ENCODE results near the gene PLCH1. TPM values are rescaled to one million over a fixed set of nuclear protein-coding genes. Genes with fewer than 3 reads are reported as not detected.

Gene PLCH1
- total and polyA plus RNA-seq, 2 of the 8 experiments (the other 6 are each of a cell fraction or from before 2014, with no cell fraction given) = 5.8 to 17.2 TPM

DNA sequence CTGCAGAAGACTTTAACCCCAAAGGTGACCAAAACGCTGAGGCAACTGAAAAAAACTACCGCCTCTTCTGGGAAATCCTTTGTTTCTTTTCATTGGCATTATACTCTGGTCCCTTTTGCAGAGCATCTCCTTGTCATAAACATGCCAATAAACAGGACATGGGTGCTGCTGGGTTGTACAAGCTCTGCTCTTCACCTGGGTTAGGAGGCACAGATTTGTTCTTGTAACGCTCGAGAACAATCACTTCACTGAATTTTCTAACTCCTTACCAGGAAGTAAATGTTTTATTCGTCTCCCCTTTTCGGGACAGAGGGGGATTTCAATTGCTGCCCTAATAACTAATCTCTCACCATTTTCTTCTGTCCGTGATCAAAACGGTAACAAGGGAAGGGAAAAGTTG, 1.3 kb downstream of the PLCH1 start:
- Histone ChIP-seq H4K8ac (ENCODE audit: extremely low read depth, insufficient read depth, low read length) (no peak overlapping the region), H2BK15ac (ENCODE audit: low read length) (no peak overlapping the region), H2BK12ac (ENCODE audit: low read depth, low read length) (no peak overlapping the region), H3K79me1 (ENCODE audit: low read depth, low read length) (no peaks in the 10 kb centered on the region), H2BK20ac (ENCODE audit: low read length) (no peak overlapping the region), H4K5ac (ENCODE audit: insufficient read length, low read depth, low read length) (no peak overlapping the region), H3K79me2 (ENCODE audit: control insufficient read depth in 1 of 2, insufficient read depth in 2 of 2, low read length in 2 of 2) (peaks cover 0 to 42% of the 10 kb centered on the region in 2 experiments; a peak in 2 of 4 replicates), H3K27me3 (replicated peaks in 1 of 4; ENCODE audit: control insufficient read depth in 3 of 4, extremely low read depth in 1 of 4, insufficient read depth in 3 of 4, low read length in 3 of 4) (no peaks in the 10 kb centered on the region), H3K9ac (replicated peaks in 1 of 4; ENCODE audit: extremely low read depth in 1 of 4, low read depth in 3 of 4, low read length in 3 of 4) (peak overlapping the region in 1 of 4 experiments; percentile 25; a peak in 1 of 7 replicates), H4K20me1 (replicated peaks in 1 of 2; ENCODE audit: control insufficient read depth in 1 of 2, insufficient read depth in 2 of 2, low read length in 2 of 2) (no peaks in the 10 kb centered on the region), H2AK5ac (ENCODE audit: low read depth, low read length) (no peak overlapping the region), H3K14ac (ENCODE audit: insufficient read length) (no peak overlapping the region), H3K56ac (replicated peaks; ENCODE audit: insufficient read length, low read depth, low read length) (no peak overlapping the region), H3K23me2 (ENCODE audit: low read depth, low read length) (peaks cover 8% of the 10 kb centered on the region), H3K36me3 (ENCODE audit: control insufficient read depth in 2 of 4, insufficient read depth in 4 of 4, low read length in 3 of 4) (no peaks in the 10 kb centered on the region), H2AFZ (ENCODE audit: low read length) (no peak overlapping the region), H3K4me1 (replicated peaks in 1 of 4; ENCODE audit: control insufficient read depth in 3 of 4, insufficient read depth in 4 of 4, low read length in 3 of 4) (peaks cover 2 to 14% (median 6%) of the 10 kb centered on the region in 4 experiments; a peak in 6 of 7 replicates), H3K9me3 (ENCODE audit: insufficient read depth in 2 of 2, low read depth in 1 of 2, low read length in 1 of 2) (no peaks in the 10 kb centered on the region), H2BK120ac (replicated peaks; ENCODE audit: low read depth, low read length) (no peak overlapping the region), H3K4me2 (ENCODE audit: insufficient read depth in 1 of 2, low read depth in 2 of 2, low read length in 2 of 2) (peak overlapping the region; percentile 76 to 94), H3K27ac (ENCODE audit: low read depth, low read length) (no peak overlapping the region), H3K4ac (replicated peaks; ENCODE audit: insufficient read length, low read depth, low read length) (no peak overlapping the region), H3K4me3 (ENCODE audit: extremely low read depth in 1 of 4, insufficient read depth in 2 of 4, low read depth in 3 of 4, low read length in 4 of 4) (peak overlapping the region; percentile 72 to 96 (median 86)), H4K91ac (replicated peaks; ENCODE audit: insufficient read length, low read length) (no peak overlapping the region), H3K23ac (ENCODE audit: insufficient read length) (no peak overlapping the region), H3K18ac (ENCODE audit: extremely low read depth, low read length) (no peak overlapping the region), H2BK5ac (ENCODE audit: low read depth, low read length) (no peak overlapping the region)
- POLR2A ChIA-PET (ENCODE audit: partially characterized antibody) = interaction anchor here (0.8 kb wide), 1 partner anchor 128 kb away, joined by 3 read pairs; no protein-coding TSS in a partner anchor
- 28% methylated on average over 8 of the region's 8 CpGs; no CpG with 5 or more reads in 1 of the 2 experiments for WGBS, 2 experiments (ENCODE audit: extremely low coverage in 1 of 2, insufficient coverage in 1 of 2, insufficient read length in 1 of 2, insufficient replicate concordance in 2 of 2, low coverage in 1 of 2, low lambda C conversion rate in 2 of 2, missing lambda C conversion rate in 1 of 2)
- CTCF ChIA-PET (ENCODE audit: partially characterized antibody) = interaction anchor here (0.7 to 1.2 kb wide), 6 partner anchors 11 to 387 kb away, joined by 3 to 6 read pairs (median 3); partner anchors contain the start of gene C3orf33
- FAIRE-seq (no peak), DNase-seq (ENCODE audit: low read depth in 1 of 2, low spot score in 2 of 2) (no peak)
- TF ChIP-seq KDM1A (IDR thresholded peaks at IDR 0.05; ENCODE audit: borderline replicate concordance, low read length) = no peak
- no peak for TF ChIP-seq ASH2L (IDR thresholded peaks at IDR 0.05; ENCODE audit: low read length)

Measured in H1 (cell line).